Esophagus squamous epithelium (tissue), 4 donors: ENCODE data around the gene SMARCA4.

Experiments
- POLR2A ChIP-seq, 4 donors: fragments of 450-650 bp; IDR thresholded peaks; one replicate each; pipeline ENCODE4 v1.6.1; 2017; ENCODE audit warnings: antibody characterized with exemption in 4 of 4, mild to moderate bottlenecking in 4 of 4, moderate library complexity in 3 of 4
- TF ChIP-seq, protein P1 (sequence below), 6 experiments: fragments of 450-650 bp in 4 of 6; fragments of 200-600 bp in 2 of 6; sonication (generic) in 2 of 6; IDR thresholded peaks; one replicate each; pipeline ENCODE4 v1.5.1; 2016 to 2019; ENCODE audit warnings: antibody characterized with exemption in 6 of 6, mild to moderate bottlenecking in 4 of 6, moderate library complexity in 4 of 6

DNA sequence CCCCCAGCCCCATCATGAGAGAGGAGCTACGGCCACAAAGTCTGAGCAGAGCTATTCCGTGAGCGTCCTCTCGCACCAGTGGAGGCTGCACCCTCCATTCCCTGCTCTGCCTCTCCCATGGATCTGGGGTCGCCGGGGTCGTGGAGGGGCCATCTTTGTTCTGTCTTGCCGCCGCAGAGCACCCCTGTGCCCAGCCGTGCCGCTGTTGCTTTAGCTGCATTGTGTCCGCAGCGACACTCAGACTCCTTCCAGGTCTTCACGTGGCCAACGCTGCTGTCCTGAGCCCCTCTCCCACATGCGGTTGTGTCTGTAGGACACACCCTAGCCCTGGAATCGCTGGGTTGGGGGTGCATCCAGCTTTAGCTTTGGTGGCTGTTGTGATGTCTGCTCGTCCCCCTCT lies 48.2 kb upstream of the SMARCA4 start:
- TF ChIP-seq POLR2A (IDR thresholded peaks at IDR 0.05): no peak
- TF ChIP-seq, protein P1, sequence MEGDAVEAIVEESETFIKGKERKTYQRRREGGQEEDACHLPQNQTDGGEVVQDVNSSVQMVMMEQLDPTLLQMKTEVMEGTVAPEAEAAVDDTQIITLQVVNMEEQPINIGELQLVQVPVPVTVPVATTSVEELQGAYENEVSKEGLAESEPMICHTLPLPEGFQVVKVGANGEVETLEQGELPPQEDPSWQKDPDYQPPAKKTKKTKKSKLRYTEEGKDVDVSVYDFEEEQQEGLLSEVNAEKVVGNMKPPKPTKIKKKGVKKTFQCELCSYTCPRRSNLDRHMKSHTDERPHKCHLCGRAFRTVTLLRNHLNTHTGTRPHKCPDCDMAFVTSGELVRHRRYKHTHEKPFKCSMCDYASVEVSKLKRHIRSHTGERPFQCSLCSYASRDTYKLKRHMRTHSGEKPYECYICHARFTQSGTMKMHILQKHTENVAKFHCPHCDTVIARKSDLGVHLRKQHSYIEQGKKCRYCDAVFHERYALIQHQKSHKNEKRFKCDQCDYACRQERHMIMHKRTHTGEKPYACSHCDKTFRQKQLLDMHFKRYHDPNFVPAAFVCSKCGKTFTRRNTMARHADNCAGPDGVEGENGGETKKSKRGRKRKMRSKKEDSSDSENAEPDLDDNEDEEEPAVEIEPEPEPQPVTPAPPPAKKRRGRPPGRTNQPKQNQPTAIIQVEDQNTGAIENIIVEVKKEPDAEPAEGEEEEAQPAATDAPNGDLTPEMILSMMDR (IDR thresholded peaks at IDR 0.05): no peak
